GM18909 (cell line): ENCODE data around the gene TEX26.
"Not testable (repeated sequence)": the region's sequence is repeated elsewhere in the genome, so short reads cannot be mapped to it uniquely, and the experiment has no call there.

Experiments used
- ATAC-seq: cut with Tn5 transposase; IDR thresholded peaks from one replicate; pipeline ENCODE4 v1.9.1; 2021; ENCODE audit warnings: mild to moderate bottlenecking; ENCODE audit not compliant: unreplicated experiment, poor library complexity

The TEX26 gene

DNA sequence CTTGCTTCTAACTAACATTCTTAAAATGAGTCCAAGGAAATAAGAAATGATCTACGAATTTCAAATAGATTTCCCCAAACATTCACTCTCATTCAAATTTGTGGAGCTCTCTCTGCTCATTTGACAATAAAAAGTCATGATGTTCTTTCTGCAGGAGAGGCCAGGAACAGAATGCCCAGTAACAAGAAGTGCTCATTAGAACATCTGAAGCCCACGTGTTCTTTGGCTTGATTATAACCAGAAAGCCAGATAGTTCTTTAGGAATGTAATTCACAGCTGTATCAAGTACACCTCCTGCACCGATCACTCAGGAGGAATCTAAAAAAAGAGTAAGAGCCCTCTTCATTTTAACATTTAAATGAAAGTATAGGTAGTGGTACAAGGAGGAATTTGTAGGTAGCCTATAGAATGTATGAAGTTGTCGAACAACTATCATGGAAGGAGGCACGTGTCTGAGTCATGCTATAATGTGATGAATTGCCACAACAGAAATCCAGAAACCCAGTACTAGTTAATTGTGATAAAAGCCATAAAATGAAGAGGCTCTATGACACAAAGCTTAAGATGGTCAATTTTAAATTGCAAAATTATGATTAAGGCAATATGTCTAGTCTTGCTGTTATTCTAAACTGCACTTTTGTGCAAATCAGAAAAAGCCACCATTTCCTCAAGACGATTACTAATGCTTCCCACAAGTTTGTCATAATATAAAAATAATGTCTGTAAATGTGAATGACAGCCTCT is 13.6 kb upstream of the TEX26 start:
- ATAC-seq = no peak

DNA sequence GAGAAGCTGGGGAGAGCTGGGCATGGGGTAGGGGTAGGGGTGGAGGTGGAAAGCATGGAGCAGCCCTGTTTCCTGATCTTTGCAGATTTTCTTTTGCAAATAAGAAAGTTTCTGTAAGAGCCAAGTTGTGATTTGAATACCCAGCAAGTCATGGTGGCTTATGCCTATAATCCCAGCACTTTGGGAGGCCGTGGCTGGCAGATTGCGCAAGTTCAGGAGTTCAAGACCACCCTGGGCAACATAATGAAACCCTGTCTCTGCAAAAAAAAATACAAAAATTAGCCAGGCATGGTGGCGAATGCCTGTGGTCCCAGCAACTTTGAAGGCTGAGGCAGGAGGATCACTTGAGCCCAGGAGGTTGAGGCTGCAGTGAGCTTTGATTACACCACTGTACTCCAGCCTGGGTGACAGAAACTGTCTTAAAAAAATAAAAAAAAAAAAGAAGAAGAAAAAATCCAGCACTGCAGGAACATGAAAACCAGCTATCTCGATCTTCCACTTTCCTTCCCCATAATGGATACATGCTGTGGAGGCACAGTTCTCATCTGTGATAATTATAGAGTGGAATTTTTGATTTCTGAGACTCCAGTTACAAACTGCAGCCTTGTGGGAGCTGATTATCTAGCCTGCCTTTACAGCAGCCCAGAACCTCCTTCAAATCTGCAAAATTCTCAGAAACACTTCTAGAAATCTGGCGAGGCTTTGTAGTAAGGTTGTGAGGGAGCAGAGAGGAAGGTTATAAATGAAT is 12.1 kb upstream of the TEX26 start:
- no peak for ATAC-seq

DNA sequence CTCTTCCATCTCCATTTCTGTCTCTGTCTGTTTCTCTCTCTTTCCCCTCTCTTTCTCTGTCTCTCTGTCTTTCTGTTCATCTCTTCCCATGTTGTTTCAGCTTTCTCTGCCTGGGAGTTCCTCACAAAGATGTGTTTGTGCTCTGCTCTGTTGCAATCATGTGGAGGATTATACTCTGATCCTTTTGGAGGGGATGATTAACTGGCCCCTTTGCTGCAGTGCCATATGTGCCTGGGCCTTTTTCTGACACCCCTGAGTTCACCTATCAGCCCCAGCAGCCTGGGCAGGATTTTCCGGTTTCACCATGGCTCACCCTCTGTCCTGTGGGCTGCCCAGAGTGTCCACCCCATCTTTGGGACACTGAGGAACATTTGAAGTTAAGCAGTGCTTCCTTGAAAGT is 9.0 kb upstream of the TEX26 start:
- no peak for ATAC-seq

DNA sequence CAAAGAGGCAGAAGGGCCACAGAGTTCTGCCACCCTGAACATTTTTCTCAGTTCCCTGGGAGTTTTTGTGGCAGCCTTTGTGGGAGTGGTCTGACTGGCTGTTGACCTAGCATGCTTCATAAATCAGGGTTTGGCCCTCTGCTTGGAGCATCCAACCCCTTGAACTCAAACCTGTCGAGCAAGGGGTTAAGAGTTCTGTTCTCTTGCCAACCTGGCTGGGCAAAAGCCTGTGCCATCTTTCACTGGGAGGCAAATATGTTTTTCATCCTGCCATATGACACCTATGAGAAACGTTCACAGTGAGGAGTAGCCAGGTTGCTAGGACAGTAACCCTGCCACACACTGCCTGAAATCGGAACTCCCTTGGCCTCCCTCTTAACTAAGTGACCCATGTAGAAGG is 7.7 kb upstream of the TEX26 start:
- no peak for ATAC-seq

DNA sequence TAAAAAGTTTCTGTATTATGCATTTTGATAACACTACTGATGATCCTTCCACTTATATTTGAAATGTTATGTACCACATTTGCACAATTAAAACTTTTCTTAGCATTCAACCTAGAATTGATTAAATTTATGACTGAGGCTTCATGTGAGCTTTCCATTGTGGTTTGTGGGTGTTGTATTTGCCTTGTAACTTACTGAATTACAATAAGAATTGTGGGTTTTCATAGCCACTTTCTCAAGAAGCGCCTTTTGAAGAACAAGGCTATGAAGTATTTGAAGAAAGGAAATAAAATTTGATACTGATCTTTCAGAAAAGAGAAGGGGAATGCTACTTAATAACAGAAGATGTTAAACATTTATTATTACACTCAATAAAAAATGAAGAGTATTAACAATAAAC is 7.0 kb upstream of the TEX26 start:
- ATAC-seq = no peak

DNA sequence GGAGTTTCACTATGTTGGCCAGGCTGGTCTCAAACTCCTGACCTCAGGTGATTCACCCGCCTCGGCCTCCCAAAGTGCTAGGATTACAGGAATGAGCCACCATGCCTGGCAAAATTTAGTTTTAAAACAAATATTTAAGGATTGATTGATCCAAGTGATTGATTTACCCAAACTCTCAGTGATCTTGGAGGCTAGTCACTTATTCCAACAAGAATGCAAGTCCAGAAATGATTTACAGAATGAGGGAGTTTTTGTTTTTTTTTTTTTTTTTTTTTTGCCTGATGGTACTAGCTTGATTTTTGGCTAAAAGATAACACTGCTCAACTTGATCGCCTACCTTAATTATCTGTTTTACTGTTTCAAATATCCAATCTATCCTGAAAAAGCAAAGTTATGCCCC is 5.7 kb upstream of the TEX26 start:
- ATAC-seq = no peak

DNA sequence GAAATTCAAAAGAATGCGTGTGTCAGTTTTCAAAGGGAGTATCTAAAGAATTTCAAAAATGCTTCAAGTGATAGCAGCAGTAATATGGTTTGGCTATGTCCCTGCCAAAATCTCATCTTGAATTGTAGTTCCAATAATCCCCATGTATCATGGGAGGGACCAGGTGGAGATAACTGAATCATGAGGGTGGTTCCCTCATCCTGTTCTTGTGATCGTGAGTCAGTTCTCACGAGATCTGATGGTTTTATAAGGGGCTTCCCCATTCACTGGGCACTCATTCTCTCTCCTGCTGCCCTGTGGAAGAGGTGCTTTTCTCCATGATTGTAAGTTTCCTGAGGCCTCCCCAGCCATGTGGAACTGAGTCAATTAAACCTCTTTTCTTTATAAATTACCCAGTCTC is 5.3 kb upstream of the TEX26 start:
- not testable (repeated sequence) for ATAC-seq

DNA sequence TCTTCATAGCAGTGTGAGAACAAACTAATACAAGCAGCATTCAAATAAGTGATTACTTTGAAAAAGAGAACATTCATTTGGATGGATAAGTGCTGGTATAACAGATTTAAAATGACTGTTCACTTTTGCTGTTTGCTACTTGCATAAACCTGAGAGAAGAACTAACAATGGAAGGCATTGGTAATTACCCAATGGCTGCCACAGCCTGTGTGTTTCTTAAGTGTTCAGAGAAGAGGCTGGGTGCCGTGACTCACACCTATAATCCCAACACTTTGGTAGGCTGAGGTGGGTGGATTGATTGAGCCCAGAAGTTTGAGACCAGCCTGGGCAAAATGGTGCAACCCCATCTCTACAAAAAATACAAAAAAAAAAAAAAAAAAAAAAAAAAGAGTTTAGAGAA is 4.9 kb upstream of the TEX26 start:
- no peak for ATAC-seq

DNA sequence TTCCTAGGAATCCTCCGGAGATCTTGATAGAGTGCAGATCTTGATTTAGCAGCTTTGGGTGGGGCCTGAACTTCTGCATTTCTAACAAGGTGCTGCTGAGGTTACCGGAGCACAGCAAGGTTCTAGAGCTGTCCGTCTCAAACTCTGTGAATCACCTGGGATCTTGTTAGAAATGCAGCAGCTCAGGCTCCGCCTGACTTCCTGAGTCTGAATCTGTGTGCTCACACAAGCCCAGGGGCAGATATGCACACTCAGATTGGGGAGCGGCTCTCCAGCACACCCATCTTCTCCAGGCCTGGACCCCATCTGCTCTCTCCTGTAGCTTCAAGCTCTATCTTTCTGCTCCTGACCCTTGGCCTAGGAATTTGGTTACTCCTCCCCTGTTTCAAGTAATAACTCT is 3.5 kb upstream of the TEX26 start:
- ATAC-seq = no peak

DNA sequence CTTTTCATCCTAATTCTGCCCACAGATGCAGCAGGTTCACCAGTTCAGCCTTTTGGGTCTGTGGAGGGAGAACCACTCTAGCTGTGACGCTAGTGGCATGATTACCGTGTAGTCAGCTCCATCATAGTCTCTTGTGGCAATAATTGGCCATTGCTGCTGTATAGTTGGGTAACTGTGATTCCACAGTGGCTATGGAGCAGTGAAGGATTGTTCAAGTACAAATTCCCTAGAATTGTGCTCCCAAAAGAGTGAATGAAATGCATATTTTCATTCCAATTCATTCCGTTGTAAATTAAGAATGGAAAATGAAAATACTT is 856 bp downstream of the TEX26 start:
- ATAC-seq = no peak

DNA sequence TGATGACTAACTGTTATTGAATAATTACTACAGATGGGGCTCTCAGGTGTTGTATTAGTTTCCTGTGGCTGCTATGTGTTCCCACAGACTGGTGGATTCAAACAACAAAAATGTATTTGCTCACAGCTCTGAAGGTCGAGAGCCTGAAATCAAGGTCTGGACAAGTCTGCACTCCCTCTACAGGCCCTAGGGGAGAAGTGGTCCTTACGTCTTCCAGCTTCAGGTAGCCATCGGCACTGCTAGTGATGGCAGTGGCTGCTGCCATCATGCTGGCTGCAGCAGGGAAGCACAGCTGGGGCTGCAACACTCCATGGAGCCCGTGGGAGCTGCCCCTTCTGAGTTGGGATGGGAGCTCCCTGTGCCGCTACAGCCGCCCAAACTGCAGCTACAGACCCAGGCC is 1.9 kb downstream of the TEX26 start:
- no peak for ATAC-seq

DNA sequence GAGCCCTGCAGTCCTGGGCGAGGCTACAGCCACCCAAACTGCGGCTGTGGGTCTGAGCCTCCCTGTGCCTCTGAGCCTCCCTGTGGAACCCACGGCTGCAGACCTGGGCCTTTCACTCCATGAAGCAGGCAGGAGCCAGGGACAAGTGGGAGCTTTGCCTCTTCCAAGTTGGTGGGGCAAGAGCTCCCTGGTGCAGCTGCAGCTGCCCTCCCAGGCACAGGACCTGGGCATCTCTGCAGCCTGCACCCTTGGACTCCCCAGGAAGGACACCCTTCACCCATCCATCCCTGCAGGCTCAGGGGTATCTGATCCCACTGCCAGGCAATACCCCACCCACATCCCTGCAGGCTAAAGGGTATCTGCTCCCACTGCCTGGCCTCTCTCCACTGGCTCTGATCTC is 2.3 kb downstream of the TEX26 start:
- no peak for ATAC-seq

DNA sequence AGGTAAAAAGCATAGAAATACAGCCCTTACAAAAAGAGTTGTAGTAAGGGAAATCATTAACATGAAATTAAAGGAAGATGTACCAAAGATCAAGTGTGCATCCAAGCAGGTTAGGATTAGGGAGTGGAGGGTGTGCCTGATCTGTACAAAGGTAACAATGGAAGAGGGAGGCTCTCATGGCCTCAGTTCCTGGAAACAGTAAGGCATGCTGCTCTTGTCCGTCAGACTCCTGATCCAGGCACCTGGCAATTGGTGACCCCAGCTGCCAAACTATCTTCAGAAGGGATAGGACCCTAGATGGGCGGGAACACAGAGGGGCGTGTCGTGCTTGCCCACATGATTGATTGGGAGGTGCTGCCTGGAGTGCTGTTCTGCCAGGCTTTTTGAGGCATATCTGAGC is 4.5 kb downstream of the TEX26 start:
- ATAC-seq = no peak

DNA sequence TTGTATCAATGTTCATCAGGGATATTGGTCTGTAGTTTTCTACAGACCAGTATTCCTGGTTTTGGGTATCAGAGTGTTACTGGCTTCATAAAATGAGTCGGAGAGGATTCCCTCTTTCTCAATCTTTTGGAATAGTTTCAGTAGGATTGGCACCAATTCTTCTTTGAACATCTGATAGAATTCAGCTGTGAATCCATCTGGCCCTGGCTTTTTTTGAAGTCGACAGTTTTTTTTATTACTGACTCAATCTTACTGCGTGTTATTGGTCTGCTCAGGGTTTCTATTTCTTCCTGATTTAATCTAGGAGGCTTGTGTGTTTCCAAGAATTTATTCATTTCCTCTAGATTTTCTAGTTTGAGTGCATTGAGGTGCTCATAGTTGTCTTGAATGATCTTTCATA is 11.4 kb downstream of the TEX26 start:
- ATAC-seq = no peak

DNA sequence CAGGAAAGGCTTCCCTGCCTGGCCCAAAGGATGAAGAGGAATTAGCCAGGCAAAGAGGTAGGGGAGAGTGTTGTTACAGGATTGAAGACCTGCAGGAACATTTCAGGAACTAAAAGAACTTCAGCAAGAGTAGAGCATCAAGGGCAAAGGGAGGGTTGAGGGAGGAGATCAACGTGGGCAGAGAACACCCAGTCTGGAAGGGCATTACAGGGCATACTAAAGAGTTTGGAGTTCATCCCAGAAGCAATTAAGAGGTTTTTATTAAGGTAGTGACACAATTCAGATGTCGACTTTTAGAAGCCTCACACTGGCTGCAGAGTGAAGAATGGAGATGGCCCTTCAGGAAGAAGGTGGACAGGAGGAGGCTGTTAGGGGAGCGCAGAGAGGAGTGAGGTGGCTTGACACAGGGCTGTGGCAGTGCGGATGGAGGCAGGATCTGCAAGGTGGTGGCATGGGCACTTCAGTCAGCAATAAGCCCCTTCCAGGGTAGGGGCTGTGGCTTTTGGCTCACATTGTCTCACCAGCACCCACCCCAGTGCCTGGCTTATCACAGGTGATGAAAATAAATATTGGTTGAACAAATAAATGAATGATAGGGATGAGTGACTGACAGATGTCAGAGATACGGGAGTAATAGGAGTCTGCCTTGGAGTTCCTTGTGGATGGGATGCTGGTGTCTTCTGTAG is 24.9 kb downstream of the TEX26 start:
- no peak for ATAC-seq

DNA sequence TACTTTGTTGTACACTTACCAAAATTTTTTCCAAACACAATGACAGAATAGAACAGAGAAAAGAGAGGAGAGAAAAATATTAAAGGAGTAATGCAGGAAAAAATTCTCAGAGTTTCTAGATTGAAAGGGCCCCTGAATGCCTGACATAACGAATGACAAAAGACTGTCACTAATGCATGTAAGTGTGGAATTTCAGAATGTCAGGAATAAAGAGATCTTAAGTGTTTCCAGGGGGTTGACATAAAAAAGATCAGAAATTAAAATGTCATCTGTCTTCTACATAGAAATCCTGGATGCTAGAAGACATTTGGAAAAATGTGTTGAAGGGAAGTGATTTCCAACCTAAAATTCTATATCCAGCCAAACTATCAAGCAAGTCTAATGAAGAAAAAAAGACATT is 27.2 kb downstream of the TEX26 start:
- no peak for ATAC-seq

DNA sequence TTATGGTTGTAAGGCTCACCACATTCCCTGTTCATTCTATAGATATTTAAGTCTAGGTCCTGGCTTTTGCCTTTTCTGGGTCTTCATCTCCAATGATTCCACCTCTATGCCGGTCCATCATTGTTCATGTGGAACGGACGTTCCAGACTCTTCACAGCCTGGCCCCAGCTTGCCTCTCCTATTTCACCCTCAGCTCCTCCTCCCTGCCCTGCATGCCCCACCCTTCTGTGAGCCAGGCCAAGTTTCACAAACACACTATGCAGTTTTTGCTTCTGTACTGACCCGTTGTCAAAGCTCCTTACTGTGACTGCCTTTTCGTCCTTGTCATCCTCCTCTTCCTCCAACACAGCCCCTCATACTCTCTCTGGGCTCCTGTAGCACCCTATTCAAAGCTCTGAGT is 31.3 kb downstream of the TEX26 start:
- no peak for ATAC-seq

DNA sequence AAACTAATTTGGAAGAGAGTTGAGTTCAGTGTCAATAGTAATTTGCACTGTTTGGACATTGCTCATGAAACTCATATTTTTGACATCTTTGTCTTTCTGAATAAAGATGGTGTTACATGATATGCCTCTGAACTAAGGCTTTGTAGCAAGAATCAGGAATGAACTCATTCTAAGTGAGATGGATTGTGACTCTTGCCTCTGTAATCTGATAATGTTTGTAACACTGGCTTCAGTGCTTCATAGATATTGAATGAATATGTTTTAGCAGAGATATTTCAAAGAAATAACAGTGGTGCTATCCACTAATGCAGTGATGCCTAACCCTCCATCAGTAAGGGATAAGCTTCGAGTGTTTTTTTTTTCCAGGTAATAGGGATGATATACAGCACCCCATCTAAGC is 32.9 kb downstream of the TEX26 start:
- no peak for ATAC-seq

DNA sequence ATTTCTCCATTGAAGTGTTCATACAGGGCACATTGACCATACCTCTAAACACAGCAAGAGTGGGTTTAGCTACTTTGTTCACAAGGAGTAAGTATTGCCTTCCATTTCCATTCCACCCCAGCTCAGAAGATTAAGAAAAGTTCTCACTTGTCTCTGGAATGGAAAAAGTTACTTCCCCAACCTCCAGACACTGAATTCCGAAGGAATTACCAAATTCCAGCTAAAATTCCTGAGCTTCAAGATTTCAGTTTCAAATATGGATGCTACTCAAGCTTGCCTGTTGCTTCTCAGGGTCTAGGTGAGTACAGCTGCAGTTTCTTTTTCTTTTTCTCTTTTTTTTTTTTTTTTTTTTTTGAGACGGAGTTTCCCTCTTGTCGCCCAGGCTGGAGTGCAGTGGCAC is 33.6 kb downstream of the TEX26 start:
- ATAC-seq = no peak

DNA sequence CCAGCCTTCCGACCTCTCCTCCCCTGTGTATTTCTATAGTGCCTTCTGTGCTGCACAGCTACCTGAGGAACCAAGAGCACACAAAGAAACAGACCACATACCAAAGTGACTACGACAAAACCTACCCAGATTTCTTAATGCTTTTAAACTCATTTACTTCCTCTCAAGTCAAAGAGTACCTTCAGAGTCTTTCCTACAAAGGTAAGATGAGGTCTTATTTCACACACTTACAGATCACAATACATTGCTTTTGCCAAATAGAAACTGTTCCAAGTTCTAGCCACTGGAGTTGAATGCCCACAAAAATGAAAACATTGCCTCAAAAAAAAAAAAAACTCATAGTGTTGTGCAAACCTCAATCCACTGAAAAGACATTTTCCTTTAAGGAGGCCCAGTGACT is 36.4 kb downstream of the TEX26 start:
- no peak for ATAC-seq

DNA sequence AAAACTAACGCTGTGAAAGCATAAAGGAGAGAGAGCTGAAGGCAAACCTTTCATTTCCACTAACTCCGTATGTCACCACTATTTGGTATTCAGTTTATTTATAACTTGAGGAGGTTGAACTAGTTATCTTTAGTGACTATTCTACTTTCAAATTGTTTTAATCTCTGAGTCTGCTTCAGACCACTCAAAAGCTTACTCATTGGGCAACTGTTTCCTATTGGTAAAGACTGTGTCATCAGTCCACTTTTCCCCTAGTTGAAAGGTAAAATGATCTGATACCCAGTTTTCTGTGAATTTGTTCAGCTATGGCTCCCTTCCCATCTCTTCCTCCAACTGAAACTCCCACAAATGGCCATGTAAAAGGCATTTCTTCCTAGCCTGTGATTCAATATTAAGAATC is 39.1 kb downstream of the TEX26 start:
- ATAC-seq = no peak

DNA sequence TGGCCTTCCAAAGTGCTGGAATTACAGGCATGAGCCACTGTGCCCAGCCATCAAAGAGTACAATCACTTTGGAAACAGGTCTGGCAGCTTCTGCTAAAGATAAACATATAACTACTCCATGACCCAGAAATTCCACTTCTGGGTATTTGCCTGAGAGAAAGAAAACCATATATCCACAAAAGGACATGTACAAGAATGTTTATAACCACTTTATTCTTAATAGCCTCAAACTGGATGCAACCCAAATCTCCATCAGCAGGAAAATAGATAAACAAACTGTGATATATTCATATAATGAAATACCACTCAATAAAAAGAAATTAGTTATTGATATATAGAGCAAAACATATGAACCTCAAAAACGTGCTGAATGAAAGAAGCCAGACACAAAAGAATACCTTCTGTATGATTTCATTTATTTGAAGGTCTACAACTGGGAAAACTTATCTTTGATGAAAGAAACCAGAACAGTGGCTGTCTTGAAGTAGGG is 40.5 kb downstream of the TEX26 start:
- no peak for ATAC-seq
